ENCODE measurements around the gene ARSA. TPM values are rescaled to one million over a fixed set of nuclear protein-coding genes. Genes with fewer than 3 reads are reported as not detected.
"Not testable (repeated sequence)": the region's sequence is repeated elsewhere in the genome, so short reads cannot be mapped to it uniquely, and the experiment has no call there.

Gene ARSA
- total RNA-seq, 1 donor from 2014 or later: 25.0 TPM

GRCh38 chr22:50611341-50612060 lies 16.5 kb downstream of the ARSA start:
- H3K4me3 Mint-ChIP-seq (ENCODE audit: low read depth): no peak overlapping the region
- intact Hi-C loops (cut with micrococcal nuclease): no loop called here
- H3K9me3 Mint-ChIP-seq: no peaks in the 10 kb centered on the region
- H3K27ac Mint-ChIP-seq: no peak overlapping the region
- H3K4me1 Mint-ChIP-seq (ENCODE audit: low read depth): peaks cover 3% of the 10 kb centered on the region
- H3K36me3 Mint-ChIP-seq (ENCODE audit: low read depth): no peaks in the 10 kb centered on the region
- no peak for DNase-seq (ENCODE audit: low spot score)
- peaks cover 9% of the 10 kb centered on the region for H3K27me3 Mint-ChIP-seq (ENCODE audit: low read depth)

GRCh38 chr22:50610581-50610980 lies 17.4 kb downstream of the ARSA start:
- Mint-ChIP-seq H3K27ac (no peak overlapping the region), H3K27me3 (ENCODE audit: low read depth) (peaks cover 16% of the 10 kb centered on the region), H3K36me3 (ENCODE audit: low read depth) (no peaks in the 10 kb centered on the region), H3K4me3 (ENCODE audit: low read depth) (no peak overlapping the region), H3K9me3 (no peaks in the 10 kb centered on the region), H3K4me1 (ENCODE audit: low read depth) (peaks cover 3% of the 10 kb centered on the region)
- intact Hi-C loops (cut with micrococcal nuclease): no loop called here
- no peak for DNase-seq (ENCODE audit: low spot score)

- Mint-ChIP-seq H3K27me3 (ENCODE audit: low read depth) (peaks cover 18% of the 10 kb centered on the region), H3K4me3 (ENCODE audit: low read depth) (no peak overlapping the region), H3K27ac (no peak overlapping the region), H3K4me1 (ENCODE audit: low read depth) (peaks cover 3% of the 10 kb centered on the region), H3K9me3 (no peaks in the 10 kb centered on the region), H3K36me3 (ENCODE audit: low read depth) (no peaks in the 10 kb centered on the region)
- DNase-seq (ENCODE audit: low spot score): no peak
- intact Hi-C loops (cut with micrococcal nuclease): no loop called here
Measured at GRCh38 chr22:50610041-50610451, 17.9 kb downstream of the ARSA start.

GRCh38 chr22:50609599-50609998 lies 18.4 kb downstream of the ARSA start:
- H3K36me3 Mint-ChIP-seq (ENCODE audit: low read depth): no peaks in the 10 kb centered on the region
- intact Hi-C loops (cut with micrococcal nuclease): no loop called here
- H3K4me3 Mint-ChIP-seq (ENCODE audit: low read depth): no peak overlapping the region
- no peaks in the 10 kb centered on the region for H3K9me3 Mint-ChIP-seq
- DNase-seq (ENCODE audit: low spot score): no peak
- peaks cover 3% of the 10 kb centered on the region for H3K4me1 Mint-ChIP-seq (ENCODE audit: low read depth)
- peaks cover 18% of the 10 kb centered on the region for H3K27me3 Mint-ChIP-seq (ENCODE audit: low read depth)
- H3K27ac Mint-ChIP-seq: no peak overlapping the region

- DNase-seq (ENCODE audit: low spot score): no peak
- no peak overlapping the region for H3K4me3 Mint-ChIP-seq (ENCODE audit: low read depth)
- H3K4me1 Mint-ChIP-seq (ENCODE audit: low read depth): peaks cover 3% of the 10 kb centered on the region
- H3K9me3 Mint-ChIP-seq: no peaks in the 10 kb centered on the region
- H3K27me3 Mint-ChIP-seq (ENCODE audit: low read depth): peaks cover 18% of the 10 kb centered on the region
- intact Hi-C loops (cut with micrococcal nuclease): no loop called here
- no peak overlapping the region for H3K27ac Mint-ChIP-seq
- no peaks in the 10 kb centered on the region for H3K36me3 Mint-ChIP-seq (ENCODE audit: low read depth)
Measured at GRCh38 chr22:50608996-50609395, 19.0 kb downstream of the ARSA start.

GRCh38 chr22:50608058-50608840 lies 19.7 kb downstream of the ARSA start:
- H3K36me3 Mint-ChIP-seq (ENCODE audit: low read depth); DNase-seq (ENCODE audit: low spot score); H3K4me1 Mint-ChIP-seq (ENCODE audit: low read depth); H3K4me3 Mint-ChIP-seq (ENCODE audit: low read depth); H3K9me3 Mint-ChIP-seq; intact Hi-C loops (cut with micrococcal nuclease); H3K27ac Mint-ChIP-seq: not testable (repeated sequence)
- peaks cover 21% of the 10 kb centered on the region for H3K27me3 Mint-ChIP-seq (ENCODE audit: low read depth)

- Mint-ChIP-seq H3K4me1 (ENCODE audit: low read depth) (no peaks in the 10 kb centered on the region), H3K36me3 (ENCODE audit: low read depth) (no peaks in the 10 kb centered on the region), H3K27ac (no peak overlapping the region), H3K9me3 (no peaks in the 10 kb centered on the region), H3K27me3 (ENCODE audit: low read depth) (peaks cover 26% of the 10 kb centered on the region), H3K4me3 (ENCODE audit: low read depth) (no peak overlapping the region)
- intact Hi-C loops (cut with micrococcal nuclease): no loop called here
- no peak for DNase-seq (ENCODE audit: low spot score)
Measured at GRCh38 chr22:50607659-50608020, 20.3 kb downstream of the ARSA start.

- Mint-ChIP-seq H3K9me3 (no peaks in the 10 kb centered on the region), H3K27ac (no peak overlapping the region), H3K27me3 (ENCODE audit: low read depth) (peaks cover 30% of the 10 kb centered on the region), H3K4me3 (ENCODE audit: low read depth) (no peak overlapping the region), H3K36me3 (ENCODE audit: low read depth) (no peaks in the 10 kb centered on the region), H3K4me1 (ENCODE audit: low read depth) (no peaks in the 10 kb centered on the region)
- DNase-seq (ENCODE audit: low spot score): no peak
- intact Hi-C loops (cut with micrococcal nuclease): no loop called here
Measured at GRCh38 chr22:50606946-50607658, 20.9 kb downstream of the ARSA start.

- no peaks in the 10 kb centered on the region for H3K4me1 Mint-ChIP-seq (ENCODE audit: low read depth)
Measured at GRCh38 chr22:50606165-50606945, 21.6 kb downstream of the ARSA start.

GRCh38 chr22:50605613-50606074 lies 22.3 kb downstream of the ARSA start:
- Mint-ChIP-seq H3K4me1 (ENCODE audit: low read depth) (no peaks in the 10 kb centered on the region), H3K36me3 (ENCODE audit: low read depth) (no peaks in the 10 kb centered on the region), H3K4me3 (ENCODE audit: low read depth) (no peak overlapping the region), H3K9me3 (no peaks in the 10 kb centered on the region), H3K27me3 (ENCODE audit: low read depth) (peaks cover 34% of the 10 kb centered on the region), H3K27ac (no peak overlapping the region)
- DNase-seq (ENCODE audit: low spot score): no peak
- intact Hi-C loops (cut with micrococcal nuclease): no loop called here

More at GRCh38 chr22:50606165-50606945, 21.6 kb downstream of the ARSA start:
- intact Hi-C loops (cut with micrococcal nuclease): no loop called here
- Mint-ChIP-seq H3K4me3 (ENCODE audit: low read depth) (no peak overlapping the region), H3K9me3 (no peaks in the 10 kb centered on the region), H3K36me3 (ENCODE audit: low read depth) (no peaks in the 10 kb centered on the region), H3K27ac (no peak overlapping the region), H3K27me3 (ENCODE audit: low read depth) (peaks cover 36% of the 10 kb centered on the region)
- DNase-seq (ENCODE audit: low spot score): no peak

GRCh38 chr22:50605002-50605612 lies 22.8 kb downstream of the ARSA start:
- Mint-ChIP-seq H3K4me1 (ENCODE audit: low read depth) (no peaks in the 10 kb centered on the region), H3K4me3 (ENCODE audit: low read depth) (no peak overlapping the region), H3K36me3 (ENCODE audit: low read depth) (no peaks in the 10 kb centered on the region), H3K27ac (no peak overlapping the region), H3K27me3 (ENCODE audit: low read depth) (peaks cover 34% of the 10 kb centered on the region), H3K9me3 (no peaks in the 10 kb centered on the region)
- intact Hi-C loops (cut with micrococcal nuclease): no loop called here
- DNase-seq (ENCODE audit: low spot score): no peak

Data from activated T-helper 2 cell treated with anti-CD3 and anti-CD28 coated beads, Interferon-gamma antibody, Interleukin-2, Interleukin-4, amounts not matched to agents 10 μg/mL and 5 μg/mL and 100 μg/mL, durations not matched to agents 14 hours and 24 hours and 36 hours (primary cell).